GM18526 (cell line): ENCODE results near the gene SUSD6.

Experiments used
- POLR2A ChIP-seq: IDR thresholded peaks from 3 replicates; pipeline ENCODE4 v1.6.1; 2011; ENCODE audit not compliant: insufficient read length; ENCODE audit errors: extremely low read depth

SUSD6 gene

GRCh38 chr14:69670093-69670492, 58.7 kb downstream of the SUSD6 start:
- TF ChIP-seq POLR2A: no peak

GRCh38 chr14:69671365-69672030, 60.1 kb downstream of the SUSD6 start:
- no peak for TF ChIP-seq POLR2A

- no peak for TF ChIP-seq POLR2A
Observed at GRCh38 chr14:69672356-69672755, 61.0 kb downstream of the SUSD6 start.

DNA sequence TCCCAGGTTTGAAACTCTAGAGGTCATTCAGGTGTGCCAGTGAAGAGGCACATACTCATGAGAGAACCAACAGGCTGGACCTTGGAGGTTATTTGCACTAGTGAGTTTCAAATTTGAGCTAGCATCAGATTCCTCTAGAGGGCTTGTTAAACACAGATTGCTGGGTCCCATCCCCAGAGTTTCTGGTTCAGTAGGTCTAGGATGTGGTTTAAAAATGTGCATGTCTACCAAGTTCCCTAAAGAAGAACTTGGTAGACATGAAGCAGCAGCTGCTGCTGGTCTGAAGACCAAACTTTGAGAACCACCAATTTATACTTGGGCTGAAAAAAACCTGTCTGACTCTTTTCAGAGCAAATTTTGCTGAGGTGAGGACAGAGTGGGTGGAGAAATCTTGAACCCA, 61.7 kb downstream of the SUSD6 start:
- TF ChIP-seq POLR2A: no peak

DNA sequence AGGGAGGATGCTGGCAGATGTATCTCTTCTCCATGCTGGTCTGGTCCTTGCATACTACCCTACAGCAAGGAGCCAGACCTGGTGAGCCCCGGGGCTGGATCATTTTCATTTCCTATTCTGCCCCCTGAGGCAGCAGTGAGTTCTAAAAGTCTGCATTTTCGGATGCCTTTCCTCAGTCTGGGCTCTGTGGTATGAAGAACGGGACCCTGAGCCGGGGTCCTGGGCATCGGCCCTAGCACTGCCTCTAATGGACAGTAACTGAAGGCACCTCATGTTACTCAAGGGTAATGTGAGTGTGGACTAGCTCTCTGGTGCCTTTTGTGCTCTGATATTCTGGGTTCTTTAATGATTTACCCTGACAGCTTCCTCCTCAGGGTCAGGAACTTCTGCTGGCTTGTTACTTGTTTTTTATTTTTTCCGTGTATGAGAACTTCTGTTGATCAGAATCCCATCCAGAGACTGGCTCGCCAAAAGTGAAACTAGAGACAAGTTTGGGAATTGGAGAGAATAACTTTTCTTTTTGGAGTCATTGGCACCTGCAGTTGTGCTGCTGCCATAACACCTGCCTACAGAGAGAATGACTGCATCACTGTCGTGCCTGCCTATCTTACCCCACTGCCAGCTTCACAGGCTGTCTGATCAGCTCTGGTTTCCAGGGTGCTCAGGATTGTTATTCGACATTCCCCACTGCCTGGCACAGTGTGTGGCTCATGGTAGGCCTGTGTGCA, 62.3 kb downstream of the SUSD6 start:
- no peak for TF ChIP-seq POLR2A

- TF ChIP-seq POLR2A: no peak
Observed at GRCh38 chr14:69674546-69675244, 63.3 kb downstream of the SUSD6 start.

GRCh38 chr14:69675245-69675583, 63.8 kb downstream of the SUSD6 start:
- TF ChIP-seq POLR2A: no peak

- TF ChIP-seq POLR2A: no peak
Observed at GRCh38 chr14:69675877-69676416, 64.6 kb downstream of the SUSD6 start.

GRCh38 chr14:69676723-69677122, 65.3 kb downstream of the SUSD6 start:
- TF ChIP-seq POLR2A: no peak

GRCh38 chr14:69680297-69680696, 68.9 kb downstream of the SUSD6 start:
- no peak for TF ChIP-seq POLR2A

GRCh38 chr14:69682136-69682535, 70.7 kb downstream of the SUSD6 start:
- no peak for TF ChIP-seq POLR2A

GRCh38 chr14:69682621-69683263, 71.3 kb downstream of the SUSD6 start:
- TF ChIP-seq POLR2A: no peak

GRCh38 chr14:69683971-69684370, 72.6 kb downstream of the SUSD6 start:
- no peak for TF ChIP-seq POLR2A

GRCh38 chr14:69684461-69685217, 73.2 kb downstream of the SUSD6 start:
- TF ChIP-seq POLR2A: no peak

DNA sequence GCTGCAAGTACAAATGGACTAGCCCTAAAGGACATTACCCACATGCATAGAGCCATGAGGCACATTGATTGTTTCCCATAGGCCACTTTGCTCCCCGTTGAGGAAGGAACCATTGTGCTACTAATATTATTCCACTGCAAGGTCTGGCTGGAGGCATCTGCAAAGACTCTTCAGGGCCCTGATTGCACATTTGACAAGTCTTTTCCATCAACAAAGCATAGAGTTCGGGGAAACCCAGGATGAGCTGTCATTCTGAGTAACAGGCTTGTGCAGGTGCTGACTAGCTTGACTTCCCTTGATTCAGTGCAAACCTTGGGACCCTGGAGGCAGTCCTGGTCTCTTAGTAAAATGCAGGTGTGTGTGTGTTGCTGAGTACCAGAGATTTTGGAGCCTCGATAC, 73.8 kb downstream of the SUSD6 start:
- TF ChIP-seq POLR2A: no peak

DNA sequence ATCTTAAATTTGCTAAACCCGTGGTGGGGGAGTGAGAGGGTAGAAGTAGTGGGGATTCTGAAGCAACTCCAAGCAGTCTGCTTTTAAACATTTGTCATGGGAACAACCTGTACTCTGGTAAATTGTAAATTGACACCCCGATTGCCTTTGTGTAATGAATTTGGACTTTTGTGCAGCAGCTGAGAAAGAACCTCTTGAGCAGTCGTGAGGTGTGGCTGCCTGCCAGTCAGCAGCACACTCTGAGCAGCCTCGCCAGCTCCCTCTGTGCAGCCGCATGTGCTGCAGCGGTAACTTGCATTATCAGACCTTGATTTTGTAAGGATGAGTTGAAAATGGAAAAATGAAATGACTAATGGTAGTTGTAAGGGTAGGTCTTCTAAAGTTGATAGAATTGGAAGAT, 74.3 kb downstream of the SUSD6 start:
- TF ChIP-seq POLR2A: no peak
